Esophagus squamous epithelium (tissue), 5 donors: ENCODE measurements around the gene OR2G3. TPM values are rescaled to one million over a fixed set of nuclear protein-coding genes. Genes with fewer than 3 reads are reported as not detected.

Experiments
- DNase-seq: peaks from one replicate; lab custom pipeline; 2025; lab: John Stamatoyannopoulos, UW
- H3K27ac ChIP-seq, 4 donors: fragments of 200-600 bp; sonication (generic); one replicate each; pipeline ENCODE4 v1.5.1; 2016 to 2019; ENCODE audit warnings: mild to moderate bottlenecking in 1 of 4
- H3K27me3 ChIP-seq, 4 donors: fragments of 200-600 bp; sonication (generic); 1 replicate in 3 of 4; 2 replicates in 1 of 4; pipeline versions ENCODE4 v1.5.1 to v1.6.0; 2017 to 2021; ENCODE audit warnings: antibody characterized with exemption in 1 of 4
- H3K36me3 ChIP-seq, 3 donors: fragments of 200-600 bp; sonication (generic); one replicate each; pipeline ENCODE4 v1.5.1; 2016 to 2019
- H3K4me1 ChIP-seq, 3 donors: fragments of 200-600 bp; sonication (generic); one replicate each; pipeline ENCODE4 v1.5.1; 2017 to 2019
- H3K4me3 ChIP-seq, 4 donors: fragments of 200-600 bp; sonication (generic); 1 replicate in 3 of 4; 2 replicates in 1 of 4; pipeline ENCODE4 v1.5.1; 2016 to 2019; ENCODE audit warnings: mild to moderate bottlenecking in 2 of 4, moderate library complexity in 1 of 4
- H3K9me3 ChIP-seq, 3 donors: fragments of 200-600 bp; sonication (generic); one replicate each; pipeline ENCODE4 v1.5.1; 2016 to 2019
- POLR2A ChIP-seq, 4 donors: fragments of 450-650 bp; IDR thresholded peaks; one replicate each; pipeline ENCODE4 v1.6.1; 2017; ENCODE audit warnings: antibody characterized with exemption in 4 of 4, mild to moderate bottlenecking in 4 of 4, moderate library complexity in 3 of 4
- WGBS, 2 donors: methylation state at CpG; one replicate each; pipeline ENCODE4 v1.1.5; 2018; 5-methylcytosine and 5-hydroxymethylcytosine counted together
- intact Hi-C: fragments of 100-400 bp; cut with DNase I; formaldehyde crosslinking; loops from one replicate; pipeline ENCODE4 v1.15.0; 2022
- total RNA-seq, 4 donors: library from RNA; depleted of rRNA; stranded (reverse); fragments of >200 nt; gene quantifications; one replicate each; pipeline ENCODE4 v1.1.0, GENCODE V29; 2016
- TF ChIP-seq, protein P1 (sequence below), 6 experiments: fragments of 450-650 bp in 4 of 6; fragments of 200-600 bp in 2 of 6; sonication (generic) in 2 of 6; IDR thresholded peaks; one replicate each; pipeline ENCODE4 v1.5.1; 2016 to 2019; ENCODE audit warnings: antibody characterized with exemption in 6 of 6, mild to moderate bottlenecking in 4 of 6, moderate library complexity in 4 of 6
- donor health status: DM: yes; HTN: yes; CAD: no.

The OR2G3 gene
- total RNA-seq: not detected

DNA sequence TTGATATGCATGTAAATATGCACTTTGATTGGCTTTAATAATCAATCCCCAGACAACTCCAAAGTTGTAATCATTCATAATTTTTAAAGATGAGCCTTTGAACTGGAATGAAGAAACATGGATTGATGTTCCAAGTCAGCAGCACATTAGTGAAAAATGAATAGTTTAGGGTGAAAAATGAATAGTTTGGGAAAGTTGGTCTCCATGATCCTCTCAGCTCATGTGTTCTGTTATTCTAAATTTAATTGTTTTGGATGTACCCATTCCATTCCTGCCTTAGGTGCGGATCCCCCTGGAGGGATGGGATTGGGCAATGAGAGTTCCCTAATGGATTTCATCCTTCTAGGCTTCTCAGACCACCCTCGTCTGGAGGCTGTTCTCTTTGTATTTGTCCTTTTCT lies at the start of gene OR2G3:
OR2G3 (plus strand) TSS at position 301 of the 400 bp plus-strand sequence; CDS start at position 301, 0 bp downstream.
- TF ChIP-seq POLR2A (IDR thresholded peaks at IDR 0.05): no peak
- TF ChIP-seq, protein P1, sequence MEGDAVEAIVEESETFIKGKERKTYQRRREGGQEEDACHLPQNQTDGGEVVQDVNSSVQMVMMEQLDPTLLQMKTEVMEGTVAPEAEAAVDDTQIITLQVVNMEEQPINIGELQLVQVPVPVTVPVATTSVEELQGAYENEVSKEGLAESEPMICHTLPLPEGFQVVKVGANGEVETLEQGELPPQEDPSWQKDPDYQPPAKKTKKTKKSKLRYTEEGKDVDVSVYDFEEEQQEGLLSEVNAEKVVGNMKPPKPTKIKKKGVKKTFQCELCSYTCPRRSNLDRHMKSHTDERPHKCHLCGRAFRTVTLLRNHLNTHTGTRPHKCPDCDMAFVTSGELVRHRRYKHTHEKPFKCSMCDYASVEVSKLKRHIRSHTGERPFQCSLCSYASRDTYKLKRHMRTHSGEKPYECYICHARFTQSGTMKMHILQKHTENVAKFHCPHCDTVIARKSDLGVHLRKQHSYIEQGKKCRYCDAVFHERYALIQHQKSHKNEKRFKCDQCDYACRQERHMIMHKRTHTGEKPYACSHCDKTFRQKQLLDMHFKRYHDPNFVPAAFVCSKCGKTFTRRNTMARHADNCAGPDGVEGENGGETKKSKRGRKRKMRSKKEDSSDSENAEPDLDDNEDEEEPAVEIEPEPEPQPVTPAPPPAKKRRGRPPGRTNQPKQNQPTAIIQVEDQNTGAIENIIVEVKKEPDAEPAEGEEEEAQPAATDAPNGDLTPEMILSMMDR (IDR thresholded peaks at IDR 0.05): no peak
- H3K4me1 ChIP-seq: no peaks in the 10 kb centered on the region
- H3K27me3 ChIP-seq: no peaks in the 10 kb centered on the region
- no peaks in the 10 kb centered on the region for H3K9me3 ChIP-seq
- H3K4me3 ChIP-seq: no peak within 1 kb of the TSS
- H3K36me3 ChIP-seq: no peaks in the 10 kb centered on the region
- no peak within 1 kb of the TSS for H3K27ac ChIP-seq
- 62 to 64% methylated on average over 2 of the region's 2 CpGs for WGBS, 2 donors
- intact Hi-C loops: no loop called here
- DNase-seq: no peak

DNA sequence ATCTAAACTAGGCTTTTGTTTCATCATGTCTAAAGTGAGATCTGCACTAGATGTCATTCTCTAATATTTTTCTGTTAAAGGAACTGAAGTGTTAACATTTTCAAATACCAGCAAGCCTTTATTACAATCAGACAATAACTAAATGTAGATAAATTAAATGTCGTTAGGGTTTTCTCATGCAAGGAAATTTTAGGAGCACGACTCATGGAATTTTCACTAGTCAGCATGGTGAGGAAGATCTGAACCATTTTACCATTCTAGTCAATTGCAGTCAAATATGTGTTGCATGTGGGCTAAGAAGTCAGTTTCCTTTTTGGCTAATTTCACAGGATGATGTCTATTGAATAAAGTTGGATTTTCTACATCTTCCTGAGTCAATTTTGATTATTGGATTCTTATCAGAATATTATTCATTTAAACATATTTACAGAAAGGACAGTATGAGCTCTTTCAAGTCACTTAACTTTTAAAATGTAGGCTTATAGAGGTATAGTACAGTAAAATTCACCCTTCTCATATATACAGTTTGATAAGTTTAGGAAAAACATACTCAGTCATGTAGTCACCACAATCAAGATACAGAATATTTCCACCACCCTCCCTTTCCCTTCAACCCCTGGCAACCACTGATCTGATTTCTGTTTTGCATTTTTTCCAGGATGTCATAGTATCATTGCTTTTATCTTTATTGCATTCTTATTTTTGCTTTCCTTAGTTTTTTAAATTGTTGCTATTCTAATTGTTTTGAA lies 47.3 kb upstream of the OR2G3 start:
- WGBS, 2 donors: 69 to 82% methylated on average over 2 of the region's 2 CpGs
- Histone ChIP-seq H3K36me3 (no peaks in the 10 kb centered on the region), H3K4me1 (no peaks in the 10 kb centered on the region), H3K27ac (no peak overlapping the region), H3K9me3 (no peaks in the 10 kb centered on the region), H3K27me3 (no peaks in the 10 kb centered on the region), H3K4me3 (no peak overlapping the region)
- TF ChIP-seq, protein P1 (IDR thresholded peaks at IDR 0.05): no peak
- TF ChIP-seq POLR2A (IDR thresholded peaks at IDR 0.05): no peak
- intact Hi-C loops: no loop called here
- no peak for DNase-seq

DNA sequence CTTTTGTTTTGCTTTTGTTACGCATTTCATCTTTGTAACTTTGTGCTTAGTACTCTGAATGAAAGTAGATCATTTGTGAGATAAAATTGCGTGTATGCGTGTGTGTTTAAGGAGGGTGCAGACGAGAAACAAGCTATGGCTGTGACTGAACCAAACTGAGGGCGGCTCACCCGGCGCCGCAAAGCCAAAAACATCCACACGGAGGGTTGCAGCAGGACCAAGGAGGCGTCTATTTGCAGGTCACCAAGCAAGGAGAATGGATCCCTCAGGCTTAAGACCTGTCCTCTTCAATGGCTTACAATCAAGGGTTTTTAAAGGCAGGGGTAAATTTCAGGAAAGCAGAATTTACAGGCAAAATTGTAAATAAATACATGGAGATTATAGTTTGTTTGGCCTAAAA lies 43.7 kb upstream of the OR2G3 start:
- H3K4me3 ChIP-seq: no peak overlapping the region
- no peaks in the 10 kb centered on the region for H3K4me1 ChIP-seq
- DNase-seq: no peak
- H3K36me3 ChIP-seq: no peaks in the 10 kb centered on the region
- intact Hi-C loops: no loop called here
- 63 to 70% methylated on average over 10 of the region's 10 CpGs for WGBS, 2 donors
- H3K27me3 ChIP-seq: no peaks in the 10 kb centered on the region
- H3K27ac ChIP-seq: no peak overlapping the region
- H3K9me3 ChIP-seq: no peaks in the 10 kb centered on the region
- TF ChIP-seq, protein P1 (IDR thresholded peaks at IDR 0.05): no peak
- no peak for TF ChIP-seq POLR2A (IDR thresholded peaks at IDR 0.05)

DNA sequence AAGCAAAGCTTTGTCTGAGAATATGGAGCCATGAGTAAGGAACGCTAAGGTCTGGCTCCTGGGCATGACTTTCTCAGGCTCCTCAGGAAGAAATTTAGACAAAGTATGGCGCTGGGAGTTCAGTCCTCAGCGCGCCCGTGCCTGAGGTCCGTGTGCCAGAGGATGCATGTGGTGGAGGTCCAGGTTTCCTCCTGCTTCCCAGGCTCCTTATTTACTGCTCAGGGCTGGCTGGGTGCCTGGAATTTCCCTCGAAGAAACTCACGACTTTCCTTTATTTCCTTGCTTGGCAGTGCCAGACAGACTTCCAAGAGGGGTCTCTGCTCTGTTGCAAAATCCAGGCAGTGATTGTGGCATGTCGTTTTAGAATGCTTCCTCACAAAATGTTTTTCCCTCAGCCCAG lies 43.2 kb upstream of the OR2G3 start:
- 41 to 68% methylated on average over 7 to 9 of the region's 9 CpGs for WGBS, 2 donors
- Histone ChIP-seq H3K9me3 (no peaks in the 10 kb centered on the region), H3K4me1 (no peaks in the 10 kb centered on the region), H3K27ac (no peak overlapping the region), H3K27me3 (no peaks in the 10 kb centered on the region), H3K36me3 (no peaks in the 10 kb centered on the region), H3K4me3 (no peak overlapping the region)
- DNase-seq: no peak
- TF ChIP-seq, protein P1 (IDR thresholded peaks at IDR 0.05): no peak
- no peak for TF ChIP-seq POLR2A (IDR thresholded peaks at IDR 0.05)
- intact Hi-C loops: no loop called here

DNA sequence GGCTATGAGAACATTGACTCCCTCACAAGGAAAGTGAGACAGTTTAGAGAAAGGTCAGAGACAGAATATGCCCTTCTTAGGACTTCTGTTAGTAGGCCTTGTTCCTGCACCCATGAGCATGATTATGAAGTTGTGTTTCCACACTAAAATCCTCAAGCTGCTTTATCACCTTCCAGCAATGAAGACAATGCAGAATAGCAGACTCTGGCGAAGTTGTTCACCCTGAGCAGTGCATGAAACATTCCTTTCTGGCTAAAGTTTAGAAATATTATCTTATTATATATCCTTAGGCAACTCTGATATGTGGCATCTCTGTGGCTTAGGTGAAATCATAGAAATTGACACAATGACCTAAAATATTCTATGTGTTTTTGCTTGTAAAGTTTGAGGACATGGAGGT lies 31.1 kb upstream of the OR2G3 start:
- intact Hi-C loops: no loop called here
- Histone ChIP-seq H3K27me3 (no peaks in the 10 kb centered on the region), H3K4me3 (no peak overlapping the region), H3K4me1 (no peaks in the 10 kb centered on the region), H3K9me3 (no peaks in the 10 kb centered on the region), H3K36me3 (no peaks in the 10 kb centered on the region), H3K27ac (no peak overlapping the region)
- DNase-seq: no peak
- TF ChIP-seq POLR2A (IDR thresholded peaks at IDR 0.05): no peak
- TF ChIP-seq, protein P1 (IDR thresholded peaks at IDR 0.05): no peak
- WGBS, 2 donors: 36 to 57% methylated on average over 1 of the region's 1 CpG
